IPS-18c (cell line): ENCODE data around the gene CDHR3.

Experiments used
- H3K4me3 ChIP-seq: 2 replicates; pipeline ENCODE4 v1.7.0; 2013; ENCODE audit warnings: low read depth, mild to moderate bottlenecking, low read length, moderate library complexity; ENCODE audit not compliant: insufficient read depth
- H3K9me3 ChIP-seq: one replicate; pipeline ENCODE4 v1.6.1; 2013; ENCODE audit warnings: mild to moderate bottlenecking, low read length, moderate library complexity; ENCODE audit not compliant: control insufficient read depth, insufficient read depth

The CDHR3 gene

GRCh38 chr7:106032295-106032694 is 69.2 kb downstream of the CDHR3 start:
- no peak overlapping the region for H3K4me3 ChIP-seq

DNA sequence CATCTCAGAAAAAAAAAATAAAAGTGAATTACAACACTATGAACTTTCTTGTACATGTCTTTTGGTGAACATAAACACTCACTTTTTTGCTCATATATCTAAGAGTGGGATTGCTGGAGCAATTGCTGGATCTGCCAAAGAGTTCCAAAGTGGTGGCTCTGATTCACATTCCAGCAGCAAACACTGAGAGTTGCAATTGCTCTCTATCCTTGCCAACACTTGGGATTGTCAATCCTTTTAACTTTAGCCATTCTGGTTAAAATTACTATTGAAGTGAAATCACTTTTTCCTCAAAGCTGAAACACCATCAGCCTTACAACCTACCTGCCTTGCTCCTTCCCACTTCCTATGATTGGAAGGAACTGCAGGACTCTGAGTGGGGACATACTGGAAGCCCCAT is 70.7 kb downstream of the CDHR3 start:
- no peaks in the 10 kb centered on the region for H3K9me3 ChIP-seq
- H3K4me3 ChIP-seq, result no peak overlapping the region

More at GRCh38 chr7:106032295-106032694, 69.2 kb downstream of the CDHR3 start:
- H3K9me3 ChIP-seq, result no peaks in the 10 kb centered on the region

DNA sequence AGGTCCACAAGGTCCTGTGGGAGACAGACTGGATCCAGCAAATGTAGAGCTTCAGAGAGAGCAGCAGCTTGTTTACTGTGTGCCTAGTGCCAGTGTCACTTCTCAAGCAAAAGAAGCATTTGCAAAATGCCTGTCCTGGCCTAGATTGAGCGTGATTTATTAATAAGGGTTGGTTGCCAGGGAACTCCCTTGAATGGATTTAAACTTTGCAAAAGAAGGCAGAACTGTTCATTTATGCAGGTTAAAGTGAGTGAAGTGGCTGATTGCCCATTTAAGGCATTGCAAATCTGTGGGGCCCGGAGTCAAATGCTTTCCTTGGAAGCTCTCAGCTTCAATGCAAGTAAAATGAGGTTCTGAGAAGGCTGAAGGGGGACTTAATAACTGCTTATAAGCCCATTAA is 71.3 kb downstream of the CDHR3 start:
- Histone ChIP-seq H3K9me3 (no peaks in the 10 kb centered on the region), H3K4me3 (no peak overlapping the region)

DNA sequence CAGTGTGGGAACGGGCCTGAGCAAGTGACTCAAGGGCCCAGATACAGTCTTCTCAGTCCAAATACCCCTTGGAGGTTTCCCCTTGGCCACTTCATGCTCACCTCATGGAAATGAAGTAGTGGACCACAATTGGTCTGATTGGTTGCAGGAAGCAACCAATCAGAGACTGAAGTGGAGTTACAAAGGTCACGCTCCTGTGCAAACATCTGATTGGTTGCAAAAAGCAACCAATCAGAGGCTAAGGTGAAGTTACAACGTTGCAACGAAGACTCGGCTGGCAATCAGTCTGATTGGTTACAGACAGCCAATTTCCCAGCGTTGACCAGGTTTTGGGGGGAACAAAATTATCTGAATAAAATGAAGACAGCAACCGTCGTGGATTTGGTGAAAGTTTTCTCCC is 72.5 kb downstream of the CDHR3 start:
- H3K9me3 ChIP-seq, result no peaks in the 10 kb centered on the region
- H3K4me3 ChIP-seq, result no peak overlapping the region

DNA sequence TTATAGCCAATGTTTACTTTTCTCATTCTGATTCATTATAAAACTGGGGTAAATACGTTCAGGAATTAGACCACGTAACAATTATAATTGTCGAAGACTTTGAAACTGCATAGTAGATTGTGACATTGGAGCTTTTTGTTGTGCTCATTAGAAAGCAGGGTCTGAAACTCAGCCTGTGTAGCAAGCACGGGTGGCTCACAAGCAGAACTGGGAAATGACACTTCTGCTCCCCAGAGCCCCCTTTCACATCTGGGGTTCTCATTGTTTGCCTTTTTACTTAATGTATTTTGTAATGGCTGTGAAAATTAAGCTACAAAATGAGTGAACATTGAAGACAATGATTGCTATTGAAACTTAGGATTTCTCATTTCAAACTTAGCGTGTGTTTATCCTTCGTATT is 72.9 kb downstream of the CDHR3 start:
- H3K9me3 ChIP-seq, result no peaks in the 10 kb centered on the region
- H3K4me3 ChIP-seq, result no peak overlapping the region

- no peaks in the 10 kb centered on the region for H3K9me3 ChIP-seq
- H3K4me3 ChIP-seq, result no peak overlapping the region
These were observed 74.6 kb downstream of the CDHR3 start for GRCh38 chr7:106037489-106038176.

- H3K9me3 ChIP-seq, result no peaks in the 10 kb centered on the region
- H3K4me3 ChIP-seq, result no peak overlapping the region
These were observed 75.2 kb downstream of the CDHR3 start for GRCh38 chr7:106038289-106038688.

DNA sequence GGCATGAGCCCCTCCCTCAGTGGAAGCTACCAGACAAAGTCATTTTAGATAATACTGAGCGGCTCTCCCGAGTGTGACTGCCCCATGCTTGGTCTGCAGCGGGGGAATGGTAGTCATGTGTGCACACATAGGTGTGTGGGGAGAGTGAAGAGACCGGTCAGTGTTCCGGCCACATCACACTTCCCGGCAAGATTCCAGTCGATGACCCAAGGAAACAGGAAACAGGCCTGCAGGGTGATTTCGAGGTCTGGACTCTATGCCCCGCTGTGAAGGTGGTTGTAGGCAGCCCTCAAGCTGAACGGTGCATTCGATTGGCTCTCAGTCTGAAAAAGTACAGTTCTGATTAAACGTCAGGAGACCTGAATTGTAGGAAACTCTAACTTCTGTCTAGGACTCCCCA is 75.9 kb downstream of the CDHR3 start:
- no peaks in the 10 kb centered on the region for H3K9me3 ChIP-seq

GRCh38 chr7:106039486-106040060 is 76.5 kb downstream of the CDHR3 start:
- H3K4me3 ChIP-seq, result no peak overlapping the region
- no peaks in the 10 kb centered on the region for H3K9me3 ChIP-seq

More for the DNA sequence above, 75.9 kb downstream of the CDHR3 start:
- H3K4me3 ChIP-seq, result no peak overlapping the region

- no peak overlapping the region for H3K4me3 ChIP-seq
- H3K9me3 ChIP-seq, result no peaks in the 10 kb centered on the region
These were observed 78.2 kb downstream of the CDHR3 start for GRCh38 chr7:106041140-106041717.

GRCh38 chr7:106042196-106042611 is 79.1 kb downstream of the CDHR3 start:
- H3K4me3 ChIP-seq, result no peak overlapping the region
- no peaks in the 10 kb centered on the region for H3K9me3 ChIP-seq

DNA sequence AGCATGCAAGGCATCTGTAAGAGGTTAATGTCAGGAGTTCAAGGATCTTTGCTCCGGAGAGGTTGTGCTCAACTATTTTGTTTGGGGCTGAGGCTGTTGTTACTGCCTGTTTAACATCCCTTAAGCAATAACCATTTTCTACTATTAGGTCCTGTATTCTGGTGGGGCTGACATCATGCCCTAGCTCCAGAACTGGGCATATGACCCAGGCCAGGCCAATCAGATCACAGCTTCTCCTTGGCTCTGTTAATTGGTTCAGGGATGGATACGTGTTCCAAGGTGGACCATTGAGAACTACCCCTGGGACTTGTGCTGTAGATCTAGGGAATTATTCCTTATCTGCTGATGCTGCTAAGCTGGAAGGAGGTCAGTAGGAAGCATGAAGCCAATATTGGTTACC is 82.1 kb downstream of the CDHR3 start:
- H3K4me3 ChIP-seq, result no peak overlapping the region
- H3K9me3 ChIP-seq, result no peaks in the 10 kb centered on the region

DNA sequence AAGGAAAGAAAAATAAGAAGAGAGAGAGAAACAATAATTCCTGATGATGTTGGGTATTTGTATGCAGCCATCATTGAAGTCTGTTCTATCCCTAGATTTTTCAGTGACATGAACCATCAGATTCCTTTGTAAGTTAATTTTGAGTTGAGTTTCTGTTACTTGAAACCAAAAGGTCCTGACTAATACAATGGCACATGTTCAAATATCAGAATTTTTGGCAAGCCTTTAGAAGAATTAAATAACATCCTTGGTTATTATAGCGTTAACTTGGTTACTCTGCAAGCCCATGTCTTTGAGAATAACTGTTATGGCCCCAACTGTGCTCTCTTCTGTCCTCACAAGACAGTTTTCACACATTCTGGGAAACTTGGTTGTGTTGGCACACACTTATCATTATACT is 82.5 kb downstream of the CDHR3 start:
- H3K4me3 ChIP-seq, result no peak overlapping the region
- H3K9me3 ChIP-seq, result no peaks in the 10 kb centered on the region

DNA sequence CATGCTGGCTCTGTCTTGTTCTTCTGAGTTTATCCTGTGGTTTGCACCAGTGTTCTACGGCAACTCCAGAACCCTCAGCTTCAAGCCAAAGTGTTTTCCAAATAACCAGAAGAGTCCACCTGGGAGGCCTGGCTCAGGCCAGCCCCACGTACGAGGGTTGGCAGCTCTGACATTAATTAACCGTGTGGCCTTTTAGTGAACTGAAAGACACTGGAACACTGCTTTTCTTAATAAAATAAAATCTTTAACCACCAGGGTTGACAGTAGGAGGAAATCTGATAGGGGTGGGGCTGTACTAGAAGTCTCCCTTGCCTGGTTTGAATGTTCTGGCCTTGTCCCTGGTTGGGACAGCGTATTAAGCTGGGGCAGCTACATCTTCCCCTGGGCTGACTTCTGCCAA is 84.1 kb downstream of the CDHR3 start:
- no peak overlapping the region for H3K4me3 ChIP-seq
- no peaks in the 10 kb centered on the region for H3K9me3 ChIP-seq

GRCh38 chr7:106047818-106048705 is 85.0 kb downstream of the CDHR3 start:
- Histone ChIP-seq H3K4me3 (no peak overlapping the region), H3K9me3 (no peaks in the 10 kb centered on the region)

DNA sequence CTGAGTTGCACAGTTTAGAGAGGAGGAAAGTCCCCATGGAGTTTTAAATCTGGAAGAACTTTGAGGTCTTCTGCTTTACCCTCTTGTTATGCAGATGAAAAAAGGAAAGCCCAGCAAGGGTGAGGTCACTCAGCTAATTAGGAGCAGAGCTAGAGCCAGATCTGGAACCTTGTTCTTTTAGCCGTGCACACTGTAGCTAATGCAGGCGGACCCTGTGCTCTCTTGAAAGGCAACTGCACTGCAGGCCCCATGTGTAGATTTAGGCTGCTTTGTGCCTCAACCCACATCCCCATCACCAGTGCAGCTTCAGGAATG is 85.6 kb downstream of the CDHR3 start:
- no peak overlapping the region for H3K4me3 ChIP-seq

DNA sequence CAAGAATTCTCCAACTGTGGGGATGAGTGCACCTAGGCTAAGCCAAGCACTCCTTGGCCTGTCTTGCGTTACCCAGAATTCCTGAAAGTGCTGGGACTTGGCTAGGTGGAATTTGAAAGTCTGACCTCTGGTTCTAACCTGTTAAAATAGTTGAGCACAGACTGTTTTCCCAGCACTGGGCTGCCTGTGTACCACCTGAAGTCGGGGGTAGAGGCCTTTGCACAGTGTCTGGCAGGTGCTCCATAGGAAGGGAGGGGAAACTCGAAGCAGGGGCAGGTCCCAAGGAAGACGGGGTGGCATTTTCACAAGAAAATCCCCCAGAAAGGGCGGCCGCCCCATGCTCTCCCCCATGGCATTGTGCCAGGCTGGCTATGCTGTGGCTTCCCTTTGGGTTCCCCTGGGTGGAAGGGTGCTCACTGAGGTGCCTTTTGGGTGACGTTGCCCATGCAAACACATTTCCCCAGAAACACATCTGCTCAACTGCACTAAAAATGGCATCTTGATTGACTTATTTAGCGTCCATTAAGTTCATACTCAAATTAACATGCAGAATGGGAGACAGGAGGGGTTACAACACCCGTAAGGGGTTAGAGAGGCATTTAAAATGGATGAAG is 86.2 kb downstream of the CDHR3 start:
- Histone ChIP-seq H3K9me3 (no peaks in the 10 kb centered on the region), H3K4me3 (no peak overlapping the region)

More for the DNA sequence above, 85.6 kb downstream of the CDHR3 start:
- no peaks in the 10 kb centered on the region for H3K9me3 ChIP-seq
